Keratinocyte (primary cell): ENCODE measurements around the gene KBTBD8. TPM values are rescaled to one million over a fixed set of nuclear protein-coding genes. Genes with fewer than 3 reads are reported as not detected.

Experiments
- DNase-seq: peaks from one replicate; pipeline ENCODE4 v3.0.0-alpha.2; 2011; ENCODE audit warnings: low read depth, missing footprints, low spot score
- FAIRE-seq: peaks from 2 replicates; lab custom pipeline; 2011; peaks lifted over from hg19 to GRCh38; lab: Jason Lieb, UNC
- H2AFZ ChIP-seq: 2 replicates; pipeline ENCODE4 v1.6.0; 2012; ENCODE audit warnings: low read length, control low read depth, inconsistent platforms; ENCODE audit not compliant: control insufficient read depth
- H3K27ac ChIP-seq: 2 replicates; pipeline ENCODE4 v1.5.1; 2011; ENCODE audit warnings: low read length; ENCODE audit not compliant: control insufficient read depth, insufficient read depth
- H3K27me3 ChIP-seq: 3 replicates; pipeline ENCODE4 v1.6.0; 2011; ENCODE audit warnings: low read length; ENCODE audit not compliant: control insufficient read depth, insufficient read depth; ENCODE audit errors: extremely low read depth
- H3K36me3 ChIP-seq, 2 experiments: 2 replicates in 1 of 2; 3 replicates in 1 of 2; pipeline ENCODE4 v1.5.1; 2011; ENCODE audit warnings: low read length in 2 of 2, mild to moderate bottlenecking in 1 of 2; ENCODE audit not compliant: control insufficient read depth in 2 of 2, insufficient read depth in 2 of 2; ENCODE audit errors: extremely low read depth in 1 of 2
- H3K4me1 ChIP-seq: 3 replicates; pipeline ENCODE4 v1.5.1; 2011; ENCODE audit warnings: low read length; ENCODE audit not compliant: control insufficient read depth, insufficient read depth; ENCODE audit errors: extremely low read depth
- H3K4me2 ChIP-seq: 3 replicates; pipeline ENCODE4 v1.6.0; 2011; ENCODE audit warnings: low read depth, low read length; ENCODE audit not compliant: control insufficient read depth, insufficient read depth; ENCODE audit errors: extremely low read depth
- H3K4me3 ChIP-seq, 3 experiments: fragments of 200-600 bp in 1 of 3; sonication (generic) in 1 of 3; 2 replicates in 2 of 3; 3 replicates in 1 of 3; pipeline ENCODE4 v1.5.1; 2011 to 2016; ENCODE audit warnings: low read length in 3 of 3, mild to moderate bottlenecking in 3 of 3, control low read depth in 2 of 3, inconsistent platforms in 1 of 3, low read depth in 1 of 3, mixed read lengths in 1 of 3, mixed run types in 1 of 3, moderate library complexity in 1 of 3; ENCODE audit not compliant: control insufficient read depth in 2 of 3, insufficient read depth in 2 of 3; ENCODE audit errors: extremely low read depth in 1 of 3
- H3K79me2 ChIP-seq: 2 replicates; pipeline ENCODE4 v1.6.0; 2012; ENCODE audit warnings: low read length; ENCODE audit not compliant: control insufficient read depth, insufficient read depth
- H3K9ac ChIP-seq: 3 replicates; pipeline ENCODE4 v1.6.0; 2011; ENCODE audit warnings: low read length; ENCODE audit not compliant: control insufficient read depth, insufficient read depth; ENCODE audit errors: extremely low read depth
- H3K9me1 ChIP-seq: 3 replicates; pipeline ENCODE4 v1.6.0; 2011; ENCODE audit warnings: low read length; ENCODE audit not compliant: control insufficient read depth, insufficient read depth; ENCODE audit errors: extremely low read depth
- H3K9me3 ChIP-seq: 2 replicates; pipeline ENCODE4 v1.5.1; 2012; ENCODE audit warnings: low read depth, low read length; ENCODE audit not compliant: control insufficient read depth
- H4K20me1 ChIP-seq: 3 replicates; pipeline ENCODE4 v1.6.0; 2011; ENCODE audit warnings: low read length; ENCODE audit not compliant: control insufficient read depth, insufficient read depth; ENCODE audit errors: extremely low read depth
- CTCF ChIP-seq, 3 experiments: IDR thresholded peaks in 1 of 3; conservative IDR thresholded peaks in 1 of 3; optimal IDR thresholded peaks in 1 of 3; 2 replicates in 2 of 3; 3 replicates in 1 of 3; pipeline versions ENCODE3 to v1.5.1; 2011; ENCODE audit warnings: low read length in 3 of 3, mild to moderate bottlenecking in 3 of 3, moderate library complexity in 2 of 3, control low read depth in 1 of 3, inconsistent platforms in 1 of 3; ENCODE audit not compliant: insufficient read depth in 2 of 3; ENCODE audit errors: extremely low read depth in 1 of 3
- EZH2 ChIP-seq: IDR thresholded peaks from one replicate; pipeline ENCODE4 v1.6.1; 2012; ENCODE audit warnings: inconsistent platforms, mild to moderate bottlenecking, low read length, moderate library complexity
- dilution Hi-C: fragments of 300-500 bp; cut with MboI; formaldehyde crosslinking; loops from one replicate; pipeline ENCODE4 v1.7.0; 2020; ENCODE audit warnings: low sequenced_read_pairs; ENCODE audit not compliant: extremely low pct_ligation_motif_present
- polyA plus RNA-seq, 5 experiments: library from polyadenylated mRNA; depleted of rRNA in 3 of 5; stranded (reverse) in 3 of 5; stranded (forward) in 1 of 5; unstranded in 1 of 5; fragments of >200 nt; gene quantifications; 1 replicate in 1 of 5; 2 replicates in 3 of 5; 3 replicates in 1 of 5; pipeline versions ENCODE4 v1.2.1 to v1.2.3, GENCODE V29; 2011 to 2012; ENCODE audit warnings: missing spikeins in 2 of 5, low read depth in 1 of 5, low replicate concordance in 1 of 5

KBTBD8 gene
- polyA plus RNA-seq, 1 donor (not counting 4 experiments of a cell fraction or from before 2014, with no cell fraction given) = 7.5 TPM

- dilution Hi-C loops = no loop called here
- FAIRE-seq = no peak
- no peak for TF ChIP-seq EZH2
- TF ChIP-seq CTCF (optimal IDR thresholded peaks at IDR 0.05 in 1 of 3, IDR thresholded peaks at IDR 0.05 in 1 of 3, conservative IDR thresholded peaks at IDR 0.05 in 1 of 3; ENCODE audit: extremely low read depth in 1 of 3, insufficient read depth in 2 of 3, low read length in 3 of 3) = no peak
These were observed 61.3 kb downstream of the KBTBD8 start for GRCh38 chr3:67059443-67059842.

More at GRCh38 chr3:67059443-67059842, 61.3 kb downstream of the KBTBD8 start:
- no peaks in the 10 kb centered on the region for H3K9me1 ChIP-seq
- no peaks in the 10 kb centered on the region for H3K9me3 ChIP-seq
- H2AFZ ChIP-seq = no peak overlapping the region
- H3K9ac ChIP-seq = no peak overlapping the region
- H3K27me3 ChIP-seq = no peaks in the 10 kb centered on the region
- no peaks in the 10 kb centered on the region for H3K4me1 ChIP-seq
- no peak overlapping the region for H3K27ac ChIP-seq
- DNase-seq = no peak
- H3K4me2 ChIP-seq = no peak overlapping the region
- no peak overlapping the region for H3K4me3 ChIP-seq
- H3K79me2 ChIP-seq = no peaks in the 10 kb centered on the region
- no peaks in the 10 kb centered on the region for H4K20me1 ChIP-seq
- H3K36me3 ChIP-seq = no peaks in the 10 kb centered on the region
